ACC112 (cell line): ENCODE measurements around the gene RNF150.

Experiments used
- H2AFZ ChIP-seq: fragments of 200-600 bp; sonication (generic); one replicate; pipeline ENCODE4 v1.6.0; 2017; ENCODE audit warnings: antibody characterized with exemption, low read length; ENCODE audit not compliant: unreplicated experiment
- H3K27ac ChIP-seq: fragments of 200-600 bp; sonication (generic); 2 replicates; pipeline ENCODE4 v1.5.1; 2014; ENCODE audit warnings: low read depth, mild to moderate bottlenecking, antibody characterized with exemption, low read length, moderate library complexity
- H3K27me3 ChIP-seq: fragments of 200-600 bp; sonication (generic); 2 replicates; pipeline ENCODE4 v1.6.1; 2014; ENCODE audit warnings: mild to moderate bottlenecking, antibody characterized with exemption, low read length, moderate library complexity, mixed read lengths; ENCODE audit not compliant: insufficient read depth
- H3K36me3 ChIP-seq: fragments of 200-600 bp; sonication (generic); 2 replicates; pipeline ENCODE4 v1.6.1; 2016; ENCODE audit warnings: mild to moderate bottlenecking, antibody characterized with exemption, low read length, moderate library complexity, mixed read lengths; ENCODE audit not compliant: insufficient read depth
- H3K4me1 ChIP-seq: fragments of 200-600 bp; sonication (generic); one replicate; pipeline ENCODE4 v1.6.1; 2016; ENCODE audit warnings: low read length, mixed read lengths; ENCODE audit not compliant: insufficient read depth, unreplicated experiment, control insufficient read depth
- H3K4me3 ChIP-seq: fragments of 200-600 bp; sonication (generic); 2 replicates; pipeline ENCODE4 v1.5.1; 2014; ENCODE audit warnings: mild to moderate bottlenecking, low read depth, low read length
- H3K79me2 ChIP-seq: fragments of 200-600 bp; sonication (generic); one replicate; pipeline ENCODE4 v1.6.0; 2016; ENCODE audit warnings: low read length; ENCODE audit not compliant: control insufficient read depth, unreplicated experiment, insufficient read depth

Gene RNF150

DNA sequence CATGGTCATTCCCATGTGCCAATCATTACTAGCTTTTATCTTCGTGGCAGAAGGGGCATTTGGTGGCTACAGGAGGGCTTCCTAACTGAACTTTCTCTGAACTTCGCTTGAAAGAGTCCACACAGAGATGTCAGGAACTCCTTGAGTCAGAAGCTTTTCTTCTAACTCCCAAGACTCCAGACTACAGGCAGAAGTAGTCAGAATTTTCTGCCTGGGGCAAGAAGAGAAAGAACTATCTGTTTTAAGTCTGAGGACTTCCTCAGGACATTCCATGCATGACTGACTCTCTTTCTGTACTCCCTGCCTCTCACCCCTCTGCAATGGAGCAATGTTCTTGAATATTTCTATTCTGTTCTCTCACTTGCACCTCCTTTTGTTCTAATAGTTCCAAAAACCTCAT is 206.6 kb downstream of the RNF150 start:
- H3K79me2 ChIP-seq, result no peaks in the 10 kb centered on the region
- H3K4me3 ChIP-seq, result no peak overlapping the region
- H3K4me1 ChIP-seq, result peaks cover 6% of the 10 kb centered on the region
- no peaks in the 10 kb centered on the region for H3K27me3 ChIP-seq
- H3K36me3 ChIP-seq, result no peaks in the 10 kb centered on the region
- no peak overlapping the region for H3K27ac ChIP-seq
- H2AFZ ChIP-seq, result no peak overlapping the region

- no peak overlapping the region for H3K27ac ChIP-seq
- no peaks in the 10 kb centered on the region for H3K36me3 ChIP-seq
- H3K79me2 ChIP-seq, result no peaks in the 10 kb centered on the region
- peaks cover 2% of the 10 kb centered on the region for H3K4me1 ChIP-seq
- H3K27me3 ChIP-seq, result no peaks in the 10 kb centered on the region
- no peak overlapping the region for H2AFZ ChIP-seq
- no peak overlapping the region for H3K4me3 ChIP-seq
Observed at GRCh38 chr4:140925417-140925816, 207.9 kb downstream of the RNF150 start.

DNA sequence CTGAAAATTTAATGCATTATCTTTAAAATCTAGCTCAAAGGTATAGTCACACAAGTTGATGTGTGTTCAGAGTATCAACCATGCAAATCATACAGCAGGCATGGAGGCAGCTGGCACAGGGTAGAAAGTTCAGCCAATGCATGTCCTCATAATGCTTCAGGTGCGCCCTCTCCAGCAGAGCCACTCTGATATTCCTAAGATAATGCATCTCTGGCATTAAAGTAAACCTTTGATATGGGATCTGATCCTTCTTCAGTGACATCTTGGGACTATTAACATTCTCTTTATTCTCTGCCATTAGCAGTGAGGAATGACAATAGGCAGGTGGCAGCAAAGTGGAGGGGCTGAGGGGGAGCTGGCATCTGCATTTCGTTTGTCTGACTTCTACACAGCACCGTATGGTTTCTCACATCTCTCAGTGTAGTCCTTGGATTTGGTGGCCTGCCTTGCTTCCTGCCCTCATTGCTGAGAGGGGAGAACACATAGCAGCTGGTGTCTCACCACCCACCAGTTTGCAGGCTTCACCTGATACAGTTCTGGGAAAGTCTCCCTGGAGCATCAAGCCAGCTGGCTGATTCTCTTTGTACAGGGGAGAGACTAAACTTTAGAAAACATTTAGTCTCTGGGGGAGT is 208.4 kb downstream of the RNF150 start:
- no peak overlapping the region for H2AFZ ChIP-seq
- no peak overlapping the region for H3K4me3 ChIP-seq
- no peaks in the 10 kb centered on the region for H3K27me3 ChIP-seq
- no peaks in the 10 kb centered on the region for H3K79me2 ChIP-seq
- H3K4me1 ChIP-seq, result peaks cover 2% of the 10 kb centered on the region
- no peaks in the 10 kb centered on the region for H3K36me3 ChIP-seq
- no peak overlapping the region for H3K27ac ChIP-seq

DNA sequence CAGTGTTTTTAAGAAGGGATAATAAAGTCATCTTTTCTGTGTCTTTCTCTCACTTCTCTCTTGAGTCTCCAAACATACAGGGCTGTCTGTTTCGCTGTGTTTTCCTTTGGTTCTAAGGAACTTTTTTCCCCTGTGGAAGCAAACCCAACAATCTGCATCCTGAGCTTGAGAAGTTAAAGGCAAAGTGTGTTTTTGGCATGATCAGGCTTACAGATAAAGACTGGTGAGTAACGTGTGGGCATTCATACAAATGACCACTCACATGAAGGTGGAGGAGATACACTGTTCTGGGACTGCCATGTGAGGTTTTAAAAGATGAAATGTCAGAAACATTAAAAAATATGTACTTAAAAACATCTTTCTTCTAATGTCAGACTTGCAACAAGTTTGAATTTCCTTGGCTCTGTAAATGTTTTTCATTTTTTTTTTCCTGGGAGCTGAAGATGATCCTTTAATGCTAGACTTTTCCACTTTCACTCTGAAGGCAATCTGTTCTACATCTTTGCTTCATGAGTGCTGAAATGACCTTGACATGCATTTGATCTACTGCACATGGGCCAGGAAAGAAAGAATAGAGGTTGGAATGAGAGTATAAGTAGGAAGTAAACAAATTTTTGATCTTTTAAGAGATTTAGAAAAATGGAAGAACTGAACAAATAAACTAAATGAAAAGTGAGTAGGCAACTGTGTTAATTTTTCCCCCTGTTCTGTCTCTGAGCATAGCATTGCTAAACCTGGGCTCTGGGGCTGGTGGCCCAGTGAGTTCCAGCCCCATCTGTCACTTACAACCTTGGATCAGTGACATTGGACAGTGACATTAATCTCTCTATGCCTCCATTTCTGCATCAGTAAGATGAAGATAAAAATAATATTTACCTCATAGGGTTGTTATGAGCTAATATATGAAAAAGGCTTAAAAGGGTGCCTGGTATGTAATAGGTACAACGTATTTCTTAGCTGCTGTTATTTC is 226.0 kb downstream of the RNF150 start:
- Histone ChIP-seq H3K27me3 (no peaks in the 10 kb centered on the region), H3K27ac (no peak overlapping the region), H3K4me1 (no peaks in the 10 kb centered on the region), H2AFZ (no peak overlapping the region), H3K79me2 (no peaks in the 10 kb centered on the region), H3K4me3 (no peak overlapping the region), H3K36me3 (no peaks in the 10 kb centered on the region)

DNA sequence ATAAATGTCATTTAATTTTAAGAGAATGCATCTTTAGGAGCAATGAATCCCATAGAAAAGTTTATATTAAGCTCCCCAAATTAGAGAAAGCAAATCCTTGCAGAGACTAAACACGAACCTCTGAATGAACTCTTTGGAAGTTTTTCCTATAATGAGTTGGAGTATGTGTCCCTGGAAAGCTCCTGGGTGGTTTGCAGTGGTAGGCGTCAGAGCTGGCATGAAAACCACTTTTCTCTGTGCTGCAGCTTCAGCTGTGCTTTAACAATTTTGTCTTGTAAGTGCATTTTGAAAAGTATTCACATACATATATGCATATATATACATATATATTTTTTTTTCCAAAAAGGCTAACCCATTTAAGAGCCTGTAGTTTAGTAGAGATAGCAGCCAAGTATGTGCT is 228.4 kb downstream of the RNF150 start:
- Histone ChIP-seq H3K4me1 (no peaks in the 10 kb centered on the region), H3K36me3 (no peaks in the 10 kb centered on the region), H2AFZ (no peak overlapping the region), H3K4me3 (no peak overlapping the region), H3K27me3 (no peaks in the 10 kb centered on the region), H3K79me2 (no peaks in the 10 kb centered on the region), H3K27ac (no peak overlapping the region)

- no peak overlapping the region for H3K27ac ChIP-seq
- H3K79me2 ChIP-seq, result no peaks in the 10 kb centered on the region
- no peak overlapping the region for H3K4me3 ChIP-seq
- H3K36me3 ChIP-seq, result no peaks in the 10 kb centered on the region
- H3K4me1 ChIP-seq, result no peaks in the 10 kb centered on the region
- no peaks in the 10 kb centered on the region for H3K27me3 ChIP-seq
- no peak overlapping the region for H2AFZ ChIP-seq
Observed at GRCh38 chr4:140903522-140904475, 229.5 kb downstream of the RNF150 start.

- Histone ChIP-seq H3K27ac (no peak overlapping the region), H2AFZ (no peak overlapping the region), H3K4me1 (no peaks in the 10 kb centered on the region), H3K79me2 (no peaks in the 10 kb centered on the region), H3K36me3 (no peaks in the 10 kb centered on the region), H3K4me3 (no peak overlapping the region), H3K27me3 (no peaks in the 10 kb centered on the region)
Observed at GRCh38 chr4:140901736-140902336, 231.4 kb downstream of the RNF150 start.

DNA sequence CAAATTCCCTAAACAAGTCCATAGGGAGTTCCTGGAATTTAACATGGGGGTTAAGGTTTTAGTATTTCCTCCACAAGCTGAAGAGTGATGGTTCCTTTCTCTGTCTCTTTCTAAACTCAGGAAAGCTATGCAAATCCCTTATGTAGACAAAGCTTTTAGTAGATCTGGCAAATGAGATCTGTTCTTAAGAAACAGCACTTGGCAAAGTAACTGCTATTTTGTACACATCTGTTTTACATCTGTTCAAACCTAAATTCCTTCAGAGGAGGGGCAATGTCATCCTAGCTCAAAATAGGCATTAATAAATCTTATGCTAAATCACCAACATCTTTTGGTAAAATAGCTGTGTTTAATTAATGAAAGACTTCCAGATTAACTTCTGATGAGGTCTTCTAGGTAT is 239.3 kb downstream of the RNF150 start:
- H3K4me1 ChIP-seq, result peaks cover 4% of the 10 kb centered on the region
- no peak overlapping the region for H3K4me3 ChIP-seq
- H3K27me3 ChIP-seq, result no peaks in the 10 kb centered on the region
- H2AFZ ChIP-seq, result no peak overlapping the region
- H3K79me2 ChIP-seq, result no peaks in the 10 kb centered on the region
- no peak overlapping the region for H3K27ac ChIP-seq
- no peaks in the 10 kb centered on the region for H3K36me3 ChIP-seq

GRCh38 chr4:140888054-140888453 is 245.2 kb downstream of the RNF150 start:
- Histone ChIP-seq H3K27ac (no peak overlapping the region), H3K36me3 (no peaks in the 10 kb centered on the region), H3K4me1 (no peaks in the 10 kb centered on the region), H3K79me2 (no peaks in the 10 kb centered on the region), H3K27me3 (no peaks in the 10 kb centered on the region), H2AFZ (no peak overlapping the region), H3K4me3 (no peak overlapping the region)

DNA sequence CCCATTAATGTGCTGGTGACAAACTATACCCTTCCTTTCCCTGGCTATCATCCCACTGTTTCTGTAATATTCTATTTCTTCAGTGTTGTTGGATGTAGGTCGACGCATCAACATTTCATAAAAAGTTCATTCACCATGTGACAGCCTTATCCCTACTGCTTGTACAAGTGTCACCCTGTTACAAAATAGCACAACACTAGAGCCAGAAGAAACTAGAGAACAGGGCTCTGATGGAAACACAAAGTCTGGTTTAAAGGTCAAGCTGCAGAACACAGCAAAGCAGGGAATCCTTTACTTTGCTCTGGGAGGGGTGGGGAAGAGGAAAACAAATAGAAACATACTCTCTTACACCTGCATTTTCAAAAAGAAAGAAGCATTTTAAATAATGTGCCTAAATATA is 245.8 kb downstream of the RNF150 start:
- Histone ChIP-seq H3K27me3 (no peaks in the 10 kb centered on the region), H2AFZ (no peak overlapping the region), H3K4me3 (no peak overlapping the region), H3K79me2 (no peaks in the 10 kb centered on the region), H3K36me3 (no peaks in the 10 kb centered on the region), H3K4me1 (no peaks in the 10 kb centered on the region), H3K27ac (no peak overlapping the region)
